GM18858 (cell line): Measurements from ENCODE around the gene ERF.

Experiments used
- ATAC-seq: cut with Tn5 transposase; IDR thresholded peaks from one replicate; pipeline ENCODE4 v1.9.1; 2021; ENCODE audit not compliant: unreplicated experiment

The ERF gene

GRCh38 chr19:42287017-42287826, 32.3 kb upstream of the ERF start:
- no peak for ATAC-seq

- ATAC-seq, result no peak
Measured at GRCh38 chr19:42286349-42287016, 31.6 kb upstream of the ERF start.

- ATAC-seq, result no peak
Measured at GRCh38 chr19:42285988-42286348, 31.0 kb upstream of the ERF start.

- no peak for ATAC-seq
Measured at GRCh38 chr19:42285541-42285941, 30.6 kb upstream of the ERF start.

- ATAC-seq, result no peak
Measured at GRCh38 chr19:42284591-42285341, 29.8 kb upstream of the ERF start.

- ATAC-seq, result peak; percentile 15
Measured at GRCh38 chr19:42284066-42284501, 29.2 kb upstream of the ERF start.

- ATAC-seq, result peak; percentile 27
Measured at GRCh38 chr19:42283188-42284065, 28.5 kb upstream of the ERF start.

GRCh38 chr19:42282819-42283187, 27.9 kb upstream of the ERF start:
- no peak for ATAC-seq

- no peak for ATAC-seq
Measured at GRCh38 chr19:42281827-42282762, 27.2 kb upstream of the ERF start.

- no peak for ATAC-seq
Measured at GRCh38 chr19:42281146-42281826, 26.4 kb upstream of the ERF start.

GRCh38 chr19:42280815-42281145, 25.9 kb upstream of the ERF start:
- ATAC-seq, result no peak

GRCh38 chr19:42279902-42280814, 25.2 kb upstream of the ERF start:
- ATAC-seq, result no peak

- no peak for ATAC-seq
Measured at GRCh38 chr19:42279155-42279901, 24.4 kb upstream of the ERF start.

- no peak for ATAC-seq
Measured at GRCh38 chr19:42278452-42279154, 23.7 kb upstream of the ERF start.

GRCh38 chr19:42277821-42278451, 23.0 kb upstream of the ERF start:
- ATAC-seq, result no peak

- no peak for ATAC-seq
Measured at GRCh38 chr19:42276821-42277220, 21.9 kb upstream of the ERF start.

- ATAC-seq, result no peak
Measured at GRCh38 chr19:42276284-42276683, 21.4 kb upstream of the ERF start.
